ENCODE measurements around the gene SERPINC1.
"Not testable (repeated sequence)": the region's sequence is repeated elsewhere in the genome, so short reads cannot be mapped to it uniquely, and the experiment has no call there.

SERPINC1 gene

GRCh38 chr1:173889885-173890284 is 27.2 kb downstream of the SERPINC1 start:
- DNase-seq = no peak

- DNase-seq = no peak
Measured at GRCh38 chr1:173888749-173889148, 28.4 kb downstream of the SERPINC1 start.

- no peak for DNase-seq
Measured at GRCh38 chr1:173887627-173888026, 29.5 kb downstream of the SERPINC1 start.

- no peak for DNase-seq
Measured at GRCh38 chr1:173886746-173887611, 30.1 kb downstream of the SERPINC1 start.

- DNase-seq = no peak
Measured at GRCh38 chr1:173884701-173885100, 32.4 kb downstream of the SERPINC1 start.

- DNase-seq = not testable (repeated sequence)
Measured at GRCh38 chr1:173881117-173881516, 36.0 kb downstream of the SERPINC1 start.

GRCh38 chr1:173878251-173878650 is 38.9 kb downstream of the SERPINC1 start:
- DNase-seq = no peak

- no peak for DNase-seq
Measured at GRCh38 chr1:173876732-173877131, 40.4 kb downstream of the SERPINC1 start.

GRCh38 chr1:173871500-173871899 is 45.6 kb downstream of the SERPINC1 start:
- no peak for DNase-seq

- DNase-seq = no peak
Measured at GRCh38 chr1:173871091-173871490, 46.0 kb downstream of the SERPINC1 start.

- peak; percentile 25 to 55 for DNase-seq
Measured at GRCh38 chr1:173870252-173871075, 46.7 kb downstream of the SERPINC1 start.

GRCh38 chr1:173869021-173869359 is 48.1 kb downstream of the SERPINC1 start:
- DNase-seq = no peak

GRCh38 chr1:173868266-173869020 is 48.7 kb downstream of the SERPINC1 start, which contains the start of gene ZBTB37:
Gene ZBTB37, plus strand, starts transcription at chr1:173868380. Its CDS starts 1,846 bp downstream, at chr1:173870226.
- peak; percentile 92 for DNase-seq

GRCh38 chr1:173867753-173868265 is 49.3 kb downstream of the SERPINC1 start, which contains the start of gene GAS5:
Gene GAS5, minus strand, starts transcription at chr1:173867989.
- DNase-seq = peak; percentile 99 to 100

- DNase-seq = peak in 1 of 2 donors; percentile 3
Measured at GRCh38 chr1:173867141-173867752, 49.9 kb downstream of the SERPINC1 start.

- DNase-seq = no peak
Measured at GRCh38 chr1:173866413-173867115, 50.6 kb downstream of the SERPINC1 start.

GRCh38 chr1:173865468-173866164 is 51.5 kb downstream of the SERPINC1 start:
- DNase-seq = no peak

GRCh38 chr1:173864179-173864867 is 52.8 kb downstream of the SERPINC1 start:
- no peak for DNase-seq

- DNase-seq = no peak
Measured at GRCh38 chr1:173863224-173864161, 53.6 kb downstream of the SERPINC1 start.
